Measurements from ENCODE around the gene NCCRP1.

Gene NCCRP1

GRCh38 chr19:39165857-39166256, 30.9 kb upstream of the NCCRP1 start:
- DNase-seq = no peak

GRCh38 chr19:39166571-39167391, 30.0 kb upstream of the NCCRP1 start:
- DNase-seq = no peak

GRCh38 chr19:39167461-39168257, 29.1 kb upstream of the NCCRP1 start:
- DNase-seq = no peak

- DNase-seq = no peak
These were observed 28.3 kb upstream of the NCCRP1 start for GRCh38 chr19:39168258-39169142.

- no peak for DNase-seq
These were observed 27.5 kb upstream of the NCCRP1 start for GRCh38 chr19:39169143-39169810.

- no peak for DNase-seq
These were observed 26.2 kb upstream of the NCCRP1 start for GRCh38 chr19:39170386-39171231.

- DNase-seq = no peak
These were observed 25.0 kb upstream of the NCCRP1 start for GRCh38 chr19:39171479-39172465.

- no peak for DNase-seq
These were observed 23.9 kb upstream of the NCCRP1 start for GRCh38 chr19:39172700-39173501.

GRCh38 chr19:39173502-39173991, 23.2 kb upstream of the NCCRP1 start:
- DNase-seq = no peak

- DNase-seq = no peak
These were observed 22.6 kb upstream of the NCCRP1 start for GRCh38 chr19:39174142-39174541.

GRCh38 chr19:39174558-39175544, 21.9 kb upstream of the NCCRP1 start:
- no peak for DNase-seq

GRCh38 chr19:39175564-39175963, 21.2 kb upstream of the NCCRP1 start:
- DNase-seq = no peak

- DNase-seq = no peak
These were observed 19.6 kb upstream of the NCCRP1 start for GRCh38 chr19:39177110-39177699.

GRCh38 chr19:39177736-39178135, 19.0 kb upstream of the NCCRP1 start:
- no peak for DNase-seq

GRCh38 chr19:39178296-39179006, 18.3 kb upstream of the NCCRP1 start:
- DNase-seq = no peak

- DNase-seq = no peak
These were observed 17.0 kb upstream of the NCCRP1 start for GRCh38 chr19:39179754-39180153.

GRCh38 chr19:39180749-39181148, 16.0 kb upstream of the NCCRP1 start:
- DNase-seq = no peak

All from cerebellar nuclear complex (tissue), 1 donor.